ENCODE results near the gene CCSER2.

CCSER2 gene

GRCh38 chr10:84352251-84352842 is 24.0 kb downstream of the CCSER2 start:
- DNase-seq: peak; percentile 65 to 72

- DNase-seq: no peak
Observed at GRCh38 chr10:84353052-84353803, 24.8 kb downstream of the CCSER2 start.

GRCh38 chr10:84354623-84355022 is 26.2 kb downstream of the CCSER2 start:
- DNase-seq: no peak

- no peak for DNase-seq
Observed at GRCh38 chr10:84355106-84355505, 26.7 kb downstream of the CCSER2 start.

GRCh38 chr10:84356928-84357327 is 28.5 kb downstream of the CCSER2 start:
- peak in 1 of 2 donors; percentile 35 for DNase-seq

GRCh38 chr10:84358743-84359142 is 30.4 kb downstream of the CCSER2 start:
- DNase-seq: no peak

GRCh38 chr10:84360637-84361365 is 32.4 kb downstream of the CCSER2 start:
- DNase-seq: no peak

- DNase-seq: no peak
Observed at GRCh38 chr10:84365335-84365881, 37.0 kb downstream of the CCSER2 start.

- no peak for DNase-seq
Observed at GRCh38 chr10:84366041-84366440, 37.7 kb downstream of the CCSER2 start.

GRCh38 chr10:84367256-84367655 is 38.9 kb downstream of the CCSER2 start:
- no peak for DNase-seq

- no peak for DNase-seq
Observed at GRCh38 chr10:84368828-84369227, 40.4 kb downstream of the CCSER2 start.

- no peak for DNase-seq
Observed at GRCh38 chr10:84370283-84370682, 41.9 kb downstream of the CCSER2 start.

- no peak for DNase-seq
Observed at GRCh38 chr10:84371944-84372343, 43.6 kb downstream of the CCSER2 start.

- DNase-seq: no peak
Observed at GRCh38 chr10:84373000-84373399, 44.6 kb downstream of the CCSER2 start.

- no peak for DNase-seq
Observed at GRCh38 chr10:84374455-84374854, 46.1 kb downstream of the CCSER2 start.

GRCh38 chr10:84375011-84375410 is 46.6 kb downstream of the CCSER2 start:
- DNase-seq: peak; percentile 8 to 65

- DNase-seq: no peak
Observed at GRCh38 chr10:84375881-84376280, 47.5 kb downstream of the CCSER2 start.

GRCh38 chr10:84388148-84388547 is 59.8 kb downstream of the CCSER2 start:
- DNase-seq: no peak

GRCh38 chr10:84390364-84390763 is 62.0 kb downstream of the CCSER2 start:
- no peak for DNase-seq

GRCh38 chr10:84391326-84391725 is 62.9 kb downstream of the CCSER2 start:
- no peak for DNase-seq

- DNase-seq: no peak
Observed at GRCh38 chr10:84392181-84392580, 63.8 kb downstream of the CCSER2 start.

- no peak for DNase-seq
Observed at GRCh38 chr10:84395581-84395980, 67.2 kb downstream of the CCSER2 start.

GRCh38 chr10:84397735-84398144 is 69.4 kb downstream of the CCSER2 start:
- DNase-seq: no peak

- DNase-seq: no peak
Observed at GRCh38 chr10:84398696-84399095, 70.3 kb downstream of the CCSER2 start.

All from CD4-positive, alpha-beta T cell treated with Interleukin-1 beta for 1 hour (primary cell).